Activated gamma-delta T cell treated with Interleukin-2 at 50 U/mL for 16 hours (primary cell): Measurements from ENCODE around the gene CYP26A1.
"Not testable (repeated sequence)": the region's sequence is repeated elsewhere in the genome, so short reads cannot be mapped to it uniquely, and the experiment has no call there.

Experiments
- DNase-seq: peaks from one replicate; pipeline ENCODE4 v3.0.0-alpha.2; 2020

CYP26A1 gene

DNA sequence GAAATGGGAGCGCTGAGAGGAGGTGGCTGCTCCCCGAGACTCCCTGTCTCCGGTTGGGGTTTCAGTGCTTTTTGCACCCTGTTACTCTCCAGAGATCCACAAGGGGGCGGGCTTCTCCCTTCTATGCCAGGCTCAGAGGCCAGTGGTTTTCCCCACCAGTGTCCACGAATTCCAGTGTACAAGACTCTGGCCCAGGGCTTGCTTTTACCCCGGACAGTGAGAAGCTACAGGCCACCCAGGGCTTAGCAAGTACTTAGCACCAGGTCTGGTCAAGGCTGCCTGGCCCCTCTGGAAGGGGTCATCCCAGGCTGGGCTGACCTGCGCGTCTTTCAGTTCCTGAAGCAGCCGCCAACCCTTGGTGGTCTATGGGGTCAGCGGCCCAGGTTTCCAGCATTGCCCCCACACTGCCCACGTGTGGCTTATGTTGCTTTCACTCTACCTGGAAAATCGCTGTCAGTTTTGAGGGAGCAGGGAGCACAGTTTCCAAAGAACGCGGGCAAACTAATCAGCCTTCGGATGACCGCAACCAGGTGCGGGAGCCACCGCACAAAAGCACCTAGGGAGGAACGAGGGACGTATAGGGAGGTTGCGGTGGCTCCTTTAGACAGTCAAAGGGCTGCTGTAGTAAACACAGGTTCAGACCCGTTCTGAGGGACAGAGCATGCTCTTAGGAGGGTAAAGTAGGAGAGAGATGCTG is 6.8 kb downstream of the CYP26A1 start:
- DNase-seq: peak; percentile 37

DNA sequence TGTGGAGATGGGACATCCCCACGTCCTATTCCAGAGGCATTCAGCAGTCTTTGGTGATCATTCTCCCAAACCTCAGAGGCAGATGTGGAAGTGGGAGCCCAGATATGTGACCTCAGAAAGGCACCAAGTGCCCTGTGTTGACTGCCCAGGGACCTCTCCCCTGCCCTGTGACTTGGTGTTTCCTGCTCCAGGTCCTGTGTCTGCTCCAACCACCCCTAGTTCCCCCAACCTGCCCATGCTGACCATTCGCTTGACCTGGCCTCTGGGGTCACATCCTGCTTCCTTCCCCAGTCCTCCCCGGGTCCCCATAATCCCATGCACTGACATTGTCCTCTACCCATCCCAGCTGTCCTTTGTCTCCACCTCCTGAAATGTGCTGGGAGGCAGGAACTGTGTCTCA is 7.6 kb downstream of the CYP26A1 start:
- DNase-seq: no peak

DNA sequence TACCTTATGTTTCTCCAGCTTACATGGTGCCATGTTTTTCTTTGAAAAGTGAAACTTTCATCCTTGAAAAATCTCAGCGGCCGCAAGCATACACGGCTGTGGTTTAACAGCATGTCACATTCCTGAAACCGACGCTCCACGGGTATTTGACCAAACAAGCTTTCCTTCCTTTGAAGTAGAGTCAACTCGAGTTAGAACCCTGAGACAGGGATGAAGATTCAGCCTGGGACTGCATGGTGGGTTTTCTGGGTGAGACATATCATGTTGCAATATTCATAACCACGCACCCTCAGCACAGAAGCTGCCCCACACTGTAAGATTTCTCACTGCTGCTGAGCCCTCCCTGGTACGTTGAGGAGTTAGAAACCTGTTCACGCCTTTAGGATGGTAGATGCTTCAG is 8.1 kb downstream of the CYP26A1 start:
- no peak for DNase-seq

DNA sequence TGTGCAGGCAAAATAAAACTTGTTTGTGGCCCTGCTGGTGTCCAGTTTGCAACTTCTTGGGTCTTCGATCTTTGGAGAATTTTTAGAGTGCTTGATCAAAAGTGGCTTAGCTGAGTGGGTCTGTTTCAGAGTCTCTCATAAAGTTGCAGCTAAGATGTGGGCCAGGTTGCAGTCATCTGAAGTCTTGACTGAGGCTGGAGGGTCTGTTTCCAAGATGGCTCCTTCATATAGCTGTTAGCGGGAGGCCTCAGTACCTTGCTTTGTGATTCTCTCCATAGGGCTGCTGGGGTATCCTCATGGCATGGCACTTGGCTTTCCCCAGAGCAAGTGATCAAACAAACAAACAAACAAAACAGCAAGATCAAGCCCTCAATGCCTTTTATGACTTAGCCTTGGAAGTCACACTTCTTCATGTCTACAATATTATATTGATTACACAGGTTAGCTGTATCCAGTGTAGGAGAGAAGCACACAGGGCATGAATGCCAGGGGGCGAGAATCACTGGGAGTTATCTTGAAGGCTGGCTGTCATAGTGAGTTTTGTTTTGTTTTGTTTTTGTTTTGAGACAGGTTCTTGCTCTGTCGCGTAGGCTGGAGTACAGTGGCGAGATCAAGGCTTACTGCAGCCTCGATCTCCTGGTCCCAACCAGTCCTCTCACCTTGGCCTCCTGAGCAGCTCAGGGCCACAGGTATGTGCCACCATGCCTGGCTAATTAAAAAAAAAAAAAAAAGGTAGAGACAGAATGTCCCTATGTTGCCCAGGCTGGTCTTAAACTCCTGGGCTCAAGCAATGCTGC is 10.2 kb downstream of the CYP26A1 start:
- no peak for DNase-seq

DNA sequence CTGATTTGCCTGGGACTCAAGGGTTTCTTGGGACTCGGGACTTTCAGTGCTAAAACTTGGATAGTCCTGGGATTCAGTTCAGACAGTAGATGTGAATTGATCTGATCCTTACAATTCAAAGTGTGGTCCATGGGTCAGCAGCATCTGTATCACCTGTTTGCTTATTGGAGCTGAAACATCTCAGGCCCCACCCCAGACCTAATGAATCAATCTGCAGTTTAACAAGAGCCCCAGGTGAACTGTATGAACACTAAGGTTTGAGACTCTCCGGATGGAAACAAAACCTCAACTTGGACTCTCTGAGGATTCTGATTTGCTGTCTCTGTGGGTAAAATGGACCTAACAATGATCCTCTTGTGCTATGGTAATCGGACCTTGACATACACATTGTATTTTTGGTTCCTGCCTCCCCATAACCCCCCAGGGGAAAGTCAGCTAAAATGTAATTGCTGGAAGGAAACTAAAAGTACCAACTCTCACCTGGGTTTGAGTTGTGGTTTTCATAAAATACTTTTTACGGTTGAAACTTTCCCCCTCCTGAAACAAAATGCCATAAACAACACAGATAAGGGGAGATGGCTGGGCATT is 11.7 kb downstream of the CYP26A1 start:
- no peak for DNase-seq

DNA sequence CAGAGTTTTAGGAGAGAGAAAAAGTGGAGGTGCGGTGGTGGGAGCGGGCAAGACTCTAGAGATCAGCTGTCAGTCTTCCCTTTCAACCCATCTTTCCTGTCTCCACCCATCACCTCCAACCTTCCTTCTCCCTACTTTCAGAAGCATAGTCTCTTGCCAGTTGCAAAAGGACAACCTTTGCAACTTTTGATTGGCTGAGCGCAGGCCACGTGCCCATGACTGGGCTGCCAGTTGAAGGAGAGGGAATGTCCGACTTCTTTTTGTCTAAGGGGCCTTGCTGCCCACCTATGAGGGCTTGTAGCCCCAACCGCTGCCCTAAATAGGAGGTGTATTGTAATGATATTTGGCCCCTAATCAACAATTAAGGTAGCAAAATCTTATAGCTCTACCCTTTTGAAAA is 12.6 kb downstream of the CYP26A1 start:
- no peak for DNase-seq

DNA sequence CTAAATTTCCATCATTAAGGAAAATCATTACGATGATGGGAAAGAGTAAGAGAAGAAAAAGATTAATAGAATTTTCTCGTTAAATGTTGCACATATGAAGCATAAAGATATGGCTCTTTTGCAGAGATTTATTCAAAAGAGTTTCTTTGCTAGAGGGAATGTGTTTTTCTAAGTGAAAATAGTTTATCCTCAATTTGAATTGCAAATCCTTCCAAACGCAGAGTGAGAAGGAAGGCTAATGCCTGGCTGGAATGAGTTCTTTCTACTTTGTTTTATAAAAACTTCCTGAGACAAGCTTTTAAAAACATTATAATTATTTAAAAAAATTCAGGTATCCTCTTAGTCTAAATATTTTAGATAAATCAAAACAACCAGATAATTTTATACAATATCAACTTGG is 14.2 kb downstream of the CYP26A1 start:
- no peak for DNase-seq

DNA sequence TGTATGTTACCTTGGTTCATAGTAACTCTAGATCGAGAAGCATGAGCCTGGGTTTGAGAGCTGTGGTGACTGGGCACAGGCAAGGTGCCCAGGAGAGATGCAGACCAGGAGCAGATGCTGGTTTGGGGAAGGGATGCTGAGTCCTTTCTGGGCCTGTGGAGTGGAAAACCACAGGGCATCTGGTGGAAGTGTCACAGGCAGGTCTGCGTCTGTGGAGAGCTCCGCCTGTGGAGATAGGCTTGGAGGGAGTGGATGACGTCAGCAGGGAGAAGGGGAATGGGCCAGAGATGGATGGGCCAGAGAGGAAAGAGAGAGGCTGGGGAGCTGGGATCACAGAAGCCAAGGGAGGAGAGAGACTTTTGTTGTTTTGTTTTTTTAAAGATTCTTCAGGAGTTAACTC is 14.8 kb downstream of the CYP26A1 start:
- no peak for DNase-seq

DNA sequence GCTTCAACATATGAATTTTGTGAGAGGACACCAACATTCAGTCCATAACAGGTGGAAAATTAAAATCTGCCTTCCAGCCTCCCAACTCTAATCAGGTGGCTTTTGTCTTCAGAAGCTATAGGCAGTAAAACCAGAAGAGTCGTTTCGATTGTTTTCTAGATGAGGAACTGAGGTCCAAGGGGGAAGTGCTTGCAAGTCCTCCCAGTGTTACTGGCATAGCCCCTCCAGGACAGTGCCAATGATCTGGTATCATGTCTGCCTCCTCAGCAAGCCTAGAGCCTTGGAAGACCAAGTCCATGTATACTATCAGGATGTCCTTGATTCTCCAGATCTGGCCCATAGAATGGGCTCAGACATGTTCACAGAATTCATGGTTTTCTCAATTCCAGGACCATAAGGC is 16.9 kb downstream of the CYP26A1 start:
- no peak for DNase-seq

DNA sequence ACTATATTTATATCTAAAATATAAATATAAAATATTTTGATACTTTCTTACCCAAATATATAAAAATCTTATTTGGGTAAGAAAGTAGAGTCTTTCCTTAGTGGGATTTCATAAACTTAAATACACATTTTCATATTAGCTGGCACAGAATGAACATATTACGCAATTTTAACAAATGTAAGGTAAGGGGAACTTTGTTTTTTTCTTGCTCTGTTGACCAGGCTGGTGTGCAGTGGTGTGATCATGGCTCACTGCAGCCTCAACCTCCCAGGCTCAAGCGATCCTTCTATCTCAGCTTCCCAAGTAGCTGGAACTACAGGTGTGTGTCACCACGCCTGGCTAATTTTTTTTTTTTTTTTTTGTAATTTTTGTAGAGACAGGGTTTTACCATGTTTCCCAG is 18.3 kb downstream of the CYP26A1 start:
- DNase-seq: no peak

DNA sequence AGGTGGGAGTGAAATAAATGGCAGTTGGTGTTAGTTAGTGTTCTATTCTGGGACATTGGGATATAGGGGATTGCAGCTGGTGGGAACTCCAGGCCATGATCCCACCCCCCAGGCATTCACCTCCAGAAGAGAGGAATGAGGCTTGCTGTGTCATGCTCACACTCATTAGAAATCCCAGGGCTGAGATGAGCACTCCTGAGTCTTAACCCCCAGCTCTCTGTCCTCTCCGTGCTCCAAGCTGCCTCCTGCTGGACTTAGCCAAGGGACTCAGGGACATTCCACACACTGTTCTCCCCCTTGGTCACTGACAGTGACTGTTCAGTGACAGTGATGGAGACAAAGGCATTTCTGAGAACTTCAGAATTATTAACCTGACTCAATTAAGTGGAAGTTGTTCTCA is 21.5 kb downstream of the CYP26A1 start:
- no peak for DNase-seq

DNA sequence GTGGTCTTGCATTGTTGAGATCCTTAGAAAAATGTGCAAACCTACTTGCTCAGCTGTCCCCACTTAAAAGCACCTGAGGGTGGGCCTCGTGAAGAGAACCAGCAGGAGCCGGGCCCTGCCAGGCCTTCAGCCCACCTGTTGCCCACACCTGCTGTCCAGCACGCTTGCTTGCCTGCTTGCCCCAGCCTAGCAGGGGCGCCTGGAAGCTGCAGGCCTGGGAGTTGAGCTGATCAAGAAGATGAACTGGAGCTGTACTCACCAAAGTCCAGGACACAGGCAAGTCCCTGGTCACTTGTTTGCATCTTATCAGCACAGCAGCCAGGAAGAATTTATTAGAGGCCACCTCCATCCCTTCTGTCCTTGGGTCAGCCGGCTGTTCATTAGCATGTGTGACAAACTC is 23.2 kb downstream of the CYP26A1 start:
- no peak for DNase-seq

DNA sequence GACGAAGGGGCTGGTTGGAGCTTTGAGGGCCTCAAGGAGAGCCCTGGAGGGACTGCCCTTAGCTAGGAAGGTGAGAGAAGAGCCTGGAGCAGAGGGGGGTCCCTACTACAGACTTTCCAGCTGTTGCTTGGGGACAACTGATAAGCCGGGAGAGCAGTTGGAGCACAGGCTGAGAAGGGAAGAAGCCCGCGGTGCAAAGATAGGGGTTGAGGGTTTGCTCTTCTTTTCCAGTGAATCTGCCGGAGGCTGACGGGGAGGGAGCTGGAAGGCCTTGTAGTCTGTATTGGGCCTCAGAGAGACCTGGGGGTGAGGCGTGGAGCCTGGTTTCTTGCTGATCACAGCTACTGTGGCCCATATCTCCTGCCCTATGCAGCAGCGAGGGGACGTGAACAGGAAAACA is 23.7 kb downstream of the CYP26A1 start:
- DNase-seq: no peak

DNA sequence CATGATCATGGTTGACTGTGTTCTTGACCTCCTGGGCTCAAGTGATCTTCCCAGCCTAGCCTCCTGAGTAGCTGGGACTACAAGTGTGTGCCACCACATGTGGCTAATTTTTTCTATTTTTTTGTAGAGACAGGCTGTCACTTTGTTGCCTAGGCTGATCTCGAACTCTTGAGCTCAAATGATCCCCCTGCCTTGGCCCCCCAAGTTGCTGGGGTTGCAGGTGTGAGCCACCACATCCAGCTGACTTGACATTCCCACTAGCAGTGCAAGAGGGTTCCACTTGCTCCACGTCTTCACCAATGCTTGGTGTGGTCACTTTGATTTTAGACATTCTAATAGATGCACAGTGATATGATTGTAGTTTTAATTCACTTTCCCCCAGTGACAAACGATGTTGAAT is 25.1 kb downstream of the CYP26A1 start:
- no peak for DNase-seq

DNA sequence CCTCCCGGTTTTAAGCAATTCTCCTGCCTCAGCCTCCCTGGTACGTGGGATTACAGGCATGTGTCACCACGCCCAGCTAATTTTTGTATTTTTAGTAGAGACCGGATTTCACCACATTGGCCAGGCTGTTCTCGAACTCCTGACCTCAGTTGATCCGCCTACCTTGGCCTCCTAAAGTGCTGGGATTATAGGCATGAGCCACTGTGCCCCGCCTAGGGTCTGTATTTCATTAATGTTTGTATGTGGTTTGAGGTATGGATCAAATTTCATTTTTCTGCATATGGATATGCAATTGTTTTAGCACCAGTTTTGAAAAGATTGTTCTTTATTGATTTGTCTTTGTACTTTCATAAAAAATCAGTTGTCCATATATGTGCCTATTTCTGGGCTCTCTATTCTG is 26.0 kb downstream of the CYP26A1 start:
- no peak for DNase-seq

DNA sequence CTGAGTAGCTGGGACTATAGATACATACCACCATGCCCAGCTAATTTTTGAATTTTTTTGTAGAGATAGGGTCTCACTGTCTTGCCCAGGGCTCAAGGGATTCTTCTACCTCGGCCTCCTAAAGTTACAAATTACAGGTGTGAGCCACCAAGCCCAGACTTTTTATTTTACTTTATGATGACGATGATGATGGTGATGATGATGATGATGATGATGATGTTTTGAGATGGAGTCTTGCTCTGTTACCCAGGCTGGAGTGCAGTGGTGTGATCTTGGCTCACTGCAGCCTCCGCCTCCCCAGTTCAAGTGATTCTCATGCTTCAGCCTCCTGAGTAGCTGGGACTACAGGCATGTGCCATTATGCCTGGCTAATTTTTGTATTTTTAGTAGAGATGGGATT is 27.5 kb downstream of the CYP26A1 start:
- DNase-seq: not testable (repeated sequence)

DNA sequence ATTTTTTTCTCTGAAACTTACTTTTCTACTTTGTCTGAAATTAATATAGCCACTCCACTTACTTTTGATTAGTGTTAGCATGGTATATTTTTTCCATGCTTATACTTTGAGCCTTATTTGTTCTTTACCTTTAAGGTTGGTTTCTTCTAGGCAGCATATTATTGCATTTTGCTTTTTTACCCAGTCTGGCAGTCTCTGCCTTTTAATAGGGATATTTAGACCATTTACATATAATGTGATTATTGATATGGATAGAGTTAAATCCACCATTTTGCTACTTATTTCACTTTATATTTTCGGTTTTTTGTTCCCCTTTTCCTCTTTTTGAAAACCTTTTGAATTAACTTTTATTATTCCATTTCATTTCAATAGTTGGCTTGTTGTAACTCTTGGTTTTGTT is 30.3 kb downstream of the CYP26A1 start:
- DNase-seq: no peak

DNA sequence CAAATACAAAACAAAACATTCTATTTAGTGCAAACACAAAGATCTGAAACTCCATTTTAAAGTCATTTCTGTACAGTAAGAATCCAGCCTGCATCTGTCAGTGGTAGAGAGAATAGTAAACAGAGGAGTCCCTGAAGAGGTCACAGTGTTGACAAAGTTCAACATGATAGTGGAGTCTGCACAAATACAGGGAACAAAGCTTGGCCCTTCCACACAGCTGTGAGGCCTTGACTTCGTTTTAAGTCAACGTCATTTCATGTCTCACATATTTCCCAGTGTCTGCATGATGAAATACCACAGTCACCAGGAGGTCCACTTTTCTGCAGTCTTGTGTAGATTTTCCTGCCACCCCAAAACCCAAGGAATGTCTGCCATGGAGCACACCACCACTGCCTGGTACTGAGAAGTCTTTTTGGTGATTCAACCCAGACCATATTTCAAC is 33.0 kb downstream of the CYP26A1 start:
- DNase-seq: no peak

DNA sequence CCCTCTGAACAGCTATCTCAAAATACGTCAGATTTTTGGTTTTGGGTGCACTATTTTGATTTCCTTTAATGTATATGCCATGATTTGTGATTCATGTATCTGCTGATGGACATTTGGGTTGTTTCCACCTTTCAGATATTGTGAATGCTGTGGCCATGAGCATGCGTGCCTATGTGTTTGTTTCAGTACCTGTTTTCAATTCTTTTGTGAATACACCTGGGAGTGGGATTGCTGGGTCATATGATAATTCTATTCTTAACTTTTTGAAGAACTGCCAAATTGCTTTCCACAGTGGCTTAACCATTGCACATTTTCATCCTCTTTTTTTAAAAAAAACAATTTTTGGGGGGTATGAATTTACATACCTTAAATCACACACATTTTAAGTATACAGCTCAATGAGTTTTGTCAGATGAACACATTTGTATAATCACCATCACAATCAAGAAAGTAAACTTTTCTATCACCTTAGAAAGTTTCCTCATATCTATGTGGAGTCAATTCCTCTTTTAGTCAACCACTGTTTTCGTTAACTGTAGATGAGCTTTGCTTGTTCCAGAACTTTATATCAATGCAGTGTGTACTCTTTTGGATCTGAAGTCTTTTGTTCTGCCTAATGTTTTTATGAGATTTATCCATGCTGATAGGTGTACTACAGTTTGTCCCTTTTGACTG is 36.9 kb downstream of the CYP26A1 start:
- DNase-seq: no peak

DNA sequence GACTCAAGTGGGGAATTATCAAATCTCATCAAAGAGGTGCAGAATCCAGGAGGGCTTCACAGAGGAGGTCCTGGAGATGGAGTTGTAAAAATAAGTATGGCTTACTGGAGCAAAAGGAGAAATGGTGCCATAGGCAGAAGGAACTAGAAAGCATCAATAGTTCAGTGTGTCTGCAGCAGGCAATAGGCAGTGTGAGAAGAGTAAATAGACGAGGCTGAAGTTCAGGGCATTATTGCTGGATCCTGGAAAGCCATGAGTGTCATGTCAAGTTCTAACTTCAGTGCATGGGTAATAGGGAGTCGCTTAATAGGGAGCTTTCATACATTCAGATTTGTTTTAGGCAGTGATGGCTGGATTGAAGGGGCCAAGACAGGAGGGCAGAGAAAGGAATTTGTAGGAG is 39.3 kb downstream of the CYP26A1 start:
- no peak for DNase-seq

DNA sequence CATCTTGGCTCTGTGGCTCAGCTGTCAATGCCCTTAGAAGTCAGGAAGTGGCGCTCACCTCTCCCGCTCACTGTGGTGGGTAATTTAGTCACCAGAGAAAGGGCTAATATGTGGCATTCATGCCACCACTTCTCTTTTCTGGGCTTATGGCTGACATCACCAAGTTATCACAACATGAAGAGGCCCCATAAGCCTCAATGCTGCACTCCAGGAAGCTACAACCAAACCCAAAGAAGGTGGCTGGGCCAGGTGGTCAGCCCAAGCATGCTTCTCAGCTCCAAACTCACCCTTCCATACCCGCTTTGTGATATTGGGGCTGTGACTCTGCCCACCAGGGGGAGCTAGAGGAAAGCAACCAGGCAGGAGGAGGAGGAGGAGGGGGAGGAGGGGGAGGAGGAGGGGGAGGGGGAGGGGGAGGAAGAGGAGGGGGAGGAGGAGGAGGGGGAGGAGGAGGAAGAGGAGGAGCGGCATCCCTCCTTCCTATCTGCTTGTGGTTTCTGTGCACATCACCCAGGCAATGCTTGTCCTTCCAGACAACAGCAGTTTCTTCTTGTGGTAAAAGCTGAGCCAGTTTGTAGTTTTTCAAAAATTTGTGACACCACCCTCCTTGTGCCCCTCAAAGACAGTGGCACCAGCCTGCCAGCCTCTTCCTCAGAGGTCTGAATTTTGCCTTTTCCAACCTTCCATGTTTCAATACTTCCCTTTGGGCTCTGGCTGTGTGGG is 42.1 kb downstream of the CYP26A1 start:
- DNase-seq: peak; percentile 66

DNA sequence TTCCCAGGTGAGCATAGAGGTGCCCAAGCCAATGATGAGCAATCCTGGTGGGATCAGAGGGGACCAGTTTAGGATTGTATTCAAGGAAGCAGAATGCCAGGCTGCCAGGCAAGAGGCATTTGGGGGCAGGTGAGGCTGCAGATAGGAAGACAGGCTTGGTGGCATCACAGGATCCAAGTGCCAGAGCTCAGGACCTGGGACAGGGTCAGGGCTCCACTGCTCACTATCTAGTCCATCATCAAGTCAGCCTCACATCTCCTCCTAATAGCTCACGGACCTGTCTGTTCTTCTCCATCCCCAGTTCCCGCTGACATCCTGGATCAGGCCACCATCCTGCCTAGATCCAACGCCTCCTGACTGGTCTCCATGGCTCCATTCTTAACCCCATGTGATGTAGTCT is 47.6 kb downstream of the CYP26A1 start:
- DNase-seq: no peak

DNA sequence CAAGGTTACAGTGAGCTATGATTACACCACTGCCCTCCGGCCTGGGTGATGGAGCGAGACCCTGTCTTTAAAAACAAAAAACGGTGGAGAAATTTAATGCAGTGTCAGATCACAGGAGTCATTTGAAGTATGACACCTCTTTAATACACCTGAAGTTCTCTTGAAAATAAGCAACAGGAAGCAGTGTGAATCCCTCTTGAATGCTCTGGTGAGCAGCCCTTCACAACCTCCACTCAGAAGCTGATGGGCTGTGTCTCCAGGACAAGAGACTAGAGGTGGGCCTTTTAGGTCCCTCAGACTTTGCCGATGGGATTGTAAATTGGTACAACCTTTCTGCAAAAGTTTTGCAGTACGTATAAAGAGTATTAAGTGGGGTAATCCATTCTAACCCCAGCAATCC is 50.1 kb downstream of the CYP26A1 start:
- no peak for DNase-seq
